Measurements from ENCODE around the gene XPNPEP3. TPM values are rescaled to one million over a fixed set of nuclear protein-coding genes. Genes with fewer than 3 reads are reported as not detected.

The XPNPEP3 gene
- total RNA-seq, 1 donor from 2014 or later, result 5.5 TPM

DNA sequence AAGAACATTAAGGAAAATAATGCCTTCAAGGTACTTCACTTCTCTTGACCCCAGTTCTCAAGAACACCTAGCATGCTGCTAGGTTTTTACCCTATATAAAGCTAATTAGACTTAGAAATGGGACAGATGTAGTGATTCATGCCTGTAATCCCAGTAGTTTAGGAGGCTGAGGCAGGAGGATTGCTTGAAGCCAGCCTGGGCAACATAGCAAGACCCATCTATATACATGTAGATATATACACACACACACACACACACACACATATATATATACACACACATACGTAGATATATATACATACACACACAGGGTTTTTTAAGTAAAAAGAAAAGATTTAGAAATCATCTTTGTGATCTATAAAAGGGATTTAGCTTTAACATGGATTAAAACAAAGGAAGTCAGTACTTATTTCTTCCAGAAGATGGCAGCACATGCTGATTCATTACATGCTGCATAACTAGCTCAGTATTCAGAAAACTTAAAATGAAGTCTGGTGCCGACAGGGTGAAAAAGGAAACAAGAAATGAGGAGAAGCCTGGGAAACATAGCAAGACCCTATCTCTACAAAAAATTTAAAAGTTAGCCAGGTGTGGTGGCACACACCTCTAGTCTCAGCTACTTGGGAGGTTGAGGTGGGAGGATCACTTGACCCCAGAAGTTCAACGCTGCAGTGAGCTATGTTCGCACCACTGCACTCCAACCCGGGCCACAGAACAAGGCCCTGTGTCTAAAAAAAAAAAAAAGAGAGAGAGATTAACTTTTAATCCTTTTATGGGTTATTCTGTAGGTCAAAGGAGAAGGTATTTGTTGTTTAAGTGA, 65.7 kb downstream of the XPNPEP3 start:
- TF ChIP-seq, protein P1, sequence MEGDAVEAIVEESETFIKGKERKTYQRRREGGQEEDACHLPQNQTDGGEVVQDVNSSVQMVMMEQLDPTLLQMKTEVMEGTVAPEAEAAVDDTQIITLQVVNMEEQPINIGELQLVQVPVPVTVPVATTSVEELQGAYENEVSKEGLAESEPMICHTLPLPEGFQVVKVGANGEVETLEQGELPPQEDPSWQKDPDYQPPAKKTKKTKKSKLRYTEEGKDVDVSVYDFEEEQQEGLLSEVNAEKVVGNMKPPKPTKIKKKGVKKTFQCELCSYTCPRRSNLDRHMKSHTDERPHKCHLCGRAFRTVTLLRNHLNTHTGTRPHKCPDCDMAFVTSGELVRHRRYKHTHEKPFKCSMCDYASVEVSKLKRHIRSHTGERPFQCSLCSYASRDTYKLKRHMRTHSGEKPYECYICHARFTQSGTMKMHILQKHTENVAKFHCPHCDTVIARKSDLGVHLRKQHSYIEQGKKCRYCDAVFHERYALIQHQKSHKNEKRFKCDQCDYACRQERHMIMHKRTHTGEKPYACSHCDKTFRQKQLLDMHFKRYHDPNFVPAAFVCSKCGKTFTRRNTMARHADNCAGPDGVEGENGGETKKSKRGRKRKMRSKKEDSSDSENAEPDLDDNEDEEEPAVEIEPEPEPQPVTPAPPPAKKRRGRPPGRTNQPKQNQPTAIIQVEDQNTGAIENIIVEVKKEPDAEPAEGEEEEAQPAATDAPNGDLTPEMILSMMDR (IDR thresholded peaks at IDR 0.05; ENCODE audit: insufficient read depth, low read length, severe bottlenecking), result peak; percentile 54
- Histone ChIP-seq H3K36me3 (ENCODE audit: control insufficient read depth, insufficient read depth, low read length) (peaks cover 9% of the 10 kb centered on the region), H3K27me3 (ENCODE audit: control insufficient read depth, insufficient read depth, low read length) (no peaks in the 10 kb centered on the region), H3K4me3 (ENCODE audit: low read depth, low read length) (no peak overlapping the region)
- peak; percentile 65 for DNase-seq (ENCODE audit: low read depth)
- FAIRE-seq, result no peak

DNA sequence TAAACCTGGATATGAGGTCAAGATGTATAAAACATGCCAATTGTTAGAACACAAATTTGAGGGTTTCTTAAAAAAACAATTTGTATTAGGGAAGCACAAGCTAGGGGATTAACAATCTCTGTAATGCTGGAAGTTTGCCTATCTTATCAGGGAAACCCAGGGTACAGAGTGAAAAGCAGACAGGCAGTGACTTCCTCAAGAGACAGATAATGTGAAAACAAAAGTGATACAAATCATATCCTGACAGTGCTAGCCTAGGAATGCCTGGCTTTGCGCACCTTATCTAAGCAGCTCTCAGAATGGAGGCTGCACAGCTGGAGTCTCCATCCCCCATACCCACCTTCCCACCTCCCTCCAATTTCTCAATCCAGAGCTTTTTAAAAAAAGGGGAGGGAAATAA, 71.7 kb downstream of the XPNPEP3 start:
- no peak for FAIRE-seq
- Histone ChIP-seq H3K36me3 (ENCODE audit: control insufficient read depth, insufficient read depth, low read length) (peaks cover 5% of the 10 kb centered on the region), H3K27me3 (ENCODE audit: control insufficient read depth, insufficient read depth, low read length) (no peaks in the 10 kb centered on the region), H3K4me3 (ENCODE audit: low read depth, low read length) (no peak overlapping the region)
- TF ChIP-seq, protein P1 (IDR thresholded peaks at IDR 0.05; ENCODE audit: insufficient read depth, low read length, severe bottlenecking), result no peak
- DNase-seq (ENCODE audit: low read depth), result no peak

DNA sequence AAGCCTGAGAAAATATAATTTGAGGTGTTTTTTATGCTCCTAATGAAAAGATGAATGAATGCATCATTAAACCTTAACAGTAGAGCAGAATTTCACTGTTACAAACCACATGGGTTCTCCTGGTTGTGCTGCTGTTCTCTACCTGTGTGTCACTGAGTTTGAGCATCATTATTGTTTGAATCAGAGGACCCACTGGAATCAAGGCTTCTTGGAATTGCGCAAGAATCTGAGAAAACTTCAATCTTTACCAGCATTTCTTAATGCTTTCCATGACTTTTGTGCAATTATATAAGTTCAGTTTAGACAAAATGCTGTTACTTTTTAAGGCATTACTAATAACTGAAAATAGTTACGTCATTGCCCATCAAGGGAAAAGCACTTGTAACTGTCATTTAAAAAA, 75.4 kb downstream of the XPNPEP3 start:
- no peaks in the 10 kb centered on the region for H3K27me3 ChIP-seq (ENCODE audit: control insufficient read depth, insufficient read depth, low read length)
- H3K36me3 ChIP-seq (ENCODE audit: control insufficient read depth, insufficient read depth, low read length), result no peaks in the 10 kb centered on the region
- DNase-seq (ENCODE audit: low read depth) (no peak), FAIRE-seq (no peak)
- TF ChIP-seq, protein P1 (IDR thresholded peaks at IDR 0.05; ENCODE audit: insufficient read depth, low read length, severe bottlenecking), result no peak
- H3K4me3 ChIP-seq (ENCODE audit: low read depth, low read length), result no peak overlapping the region

DNA sequence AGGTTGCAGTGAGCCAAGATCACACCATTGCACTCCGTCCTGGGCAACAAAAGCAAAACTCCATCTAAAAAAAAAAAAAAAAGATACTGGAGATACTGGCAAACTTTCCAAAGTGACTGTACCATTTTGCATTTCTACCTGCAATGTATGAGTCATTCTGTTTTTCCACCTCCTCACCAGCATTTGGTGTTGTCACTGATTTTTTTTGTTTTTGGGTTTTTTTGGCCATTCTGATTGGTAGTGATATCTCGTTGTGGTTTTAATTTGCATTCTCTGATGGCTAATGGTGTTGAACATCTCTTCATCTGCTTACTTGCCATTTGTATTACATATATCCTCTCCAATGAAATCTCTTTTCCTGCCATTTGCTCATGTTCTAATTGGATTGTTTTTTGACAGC, 82.3 kb downstream of the XPNPEP3 start:
- no peak for FAIRE-seq
- DNase-seq (ENCODE audit: low read depth), result peak; percentile 22
- TF ChIP-seq, protein P1 (IDR thresholded peaks at IDR 0.05; ENCODE audit: insufficient read depth, low read length, severe bottlenecking), result no peak

DNA sequence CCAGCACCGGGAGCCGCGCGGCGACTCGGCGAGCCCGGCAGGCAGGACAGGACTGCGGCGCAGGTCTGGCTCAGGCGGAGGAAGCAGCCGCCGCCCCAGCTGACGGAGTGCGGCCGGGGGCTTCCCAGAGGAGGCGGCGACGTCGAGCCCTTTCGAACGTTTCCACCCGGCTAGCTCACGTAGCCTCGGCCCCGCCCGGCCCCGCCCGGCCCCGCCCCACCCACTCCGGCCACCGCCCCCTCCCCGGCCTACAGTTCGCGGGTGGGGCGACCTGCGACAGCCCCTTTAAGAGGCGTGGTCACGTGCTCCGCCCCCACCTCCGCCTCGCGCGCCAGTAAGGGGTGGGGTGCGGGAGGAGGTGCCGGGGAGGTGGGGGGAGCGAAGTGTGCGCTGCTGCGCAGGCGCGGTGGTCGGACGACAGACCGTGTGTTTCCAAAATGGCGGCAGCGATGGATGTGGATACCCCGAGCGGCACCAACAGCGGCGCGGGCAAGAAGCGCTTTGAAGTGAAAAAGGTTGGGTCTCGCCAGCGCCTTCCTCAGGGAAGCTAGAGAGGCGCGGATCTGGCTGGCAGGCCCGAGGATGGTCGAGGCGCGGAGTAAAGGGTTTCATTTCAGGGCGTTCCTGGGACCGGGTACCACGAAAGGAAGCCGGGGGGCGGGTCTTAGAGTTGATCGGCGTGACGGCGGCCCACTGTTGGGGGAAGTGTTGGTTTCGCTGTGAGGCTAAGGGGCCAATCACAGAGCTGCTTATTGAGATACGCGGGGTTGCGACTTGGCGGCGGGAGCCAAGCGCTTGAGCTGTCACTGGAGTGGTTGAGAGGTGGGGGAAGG, 94.2 kb downstream of the XPNPEP3 start, which contains the start of gene RBX1:
RBX1 (plus strand) TSS at position 417 of the 833 bp plus-strand sequence; CDS start at position 438, 21 bp downstream.
- Histone ChIP-seq H3K27me3 (ENCODE audit: control insufficient read depth, insufficient read depth, low read length) (no peaks in the 10 kb centered on the region), H3K4me3 (ENCODE audit: low read depth, low read length) (peak within 1 kb of the TSS; percentile 69), H3K36me3 (ENCODE audit: control insufficient read depth, insufficient read depth, low read length) (peaks cover 6% of the 10 kb centered on the region)
- TF ChIP-seq, protein P1 (IDR thresholded peaks at IDR 0.05; ENCODE audit: insufficient read depth, low read length, severe bottlenecking), result no peak
- no peak for FAIRE-seq
- DNase-seq (ENCODE audit: low read depth), result peak; percentile 93

More for the DNA sequence above, 82.3 kb downstream of the XPNPEP3 start:
- Histone ChIP-seq H3K4me3 (ENCODE audit: low read depth, low read length) (no peak overlapping the region), H3K36me3 (ENCODE audit: control insufficient read depth, insufficient read depth, low read length) (no peaks in the 10 kb centered on the region), H3K27me3 (ENCODE audit: control insufficient read depth, insufficient read depth, low read length) (no peaks in the 10 kb centered on the region)

Measured in bronchial epithelial cell (primary cell).